GM19372 (cell line): ENCODE measurements around the gene RAD51B.
"Not testable (repeated sequence)": the region's sequence is repeated elsewhere in the genome, so short reads cannot be mapped to it uniquely, and the experiment has no call there.

ENCODE experiments used
- ATAC-seq: cut with Tn5 transposase; IDR thresholded peaks from one replicate; pipeline ENCODE4 v1.9.1; 2021; ENCODE audit warnings: mild to moderate bottlenecking, low read depth, moderate library complexity; ENCODE audit not compliant: unreplicated experiment

The RAD51B gene

GRCh38 chr14:68749487-68750475, 930.2 kb downstream of the RAD51B start:
- ATAC-seq, result no peak

- no peak for ATAC-seq
Observed at GRCh38 chr14:68752271-68753006, 932.9 kb downstream of the RAD51B start.

- ATAC-seq, result no peak
Observed at GRCh38 chr14:68753690-68754089, 934.1 kb downstream of the RAD51B start.

GRCh38 chr14:68755016-68755353, 935.4 kb downstream of the RAD51B start:
- ATAC-seq, result no peak

GRCh38 chr14:68756000-68756481, 936.5 kb downstream of the RAD51B start:
- ATAC-seq, result no peak

GRCh38 chr14:68756734-68757133, 937.2 kb downstream of the RAD51B start:
- ATAC-seq, result no peak

GRCh38 chr14:68757618-68758081, 938.1 kb downstream of the RAD51B start:
- ATAC-seq, result no peak

- ATAC-seq, result no peak
Observed at GRCh38 chr14:68758301-68758700, 938.7 kb downstream of the RAD51B start.

GRCh38 chr14:68759017-68759560, 939.5 kb downstream of the RAD51B start:
- ATAC-seq, result no peak

- no peak for ATAC-seq
Observed at GRCh38 chr14:68759937-68760336, 940.4 kb downstream of the RAD51B start.

GRCh38 chr14:68760761-68761160, 941.2 kb downstream of the RAD51B start:
- no peak for ATAC-seq

- no peak for ATAC-seq
Observed at GRCh38 chr14:68761391-68761790, 941.8 kb downstream of the RAD51B start.

- ATAC-seq, result no peak
Observed at GRCh38 chr14:68762953-68763764, 943.6 kb downstream of the RAD51B start.

- not testable (repeated sequence) for ATAC-seq
Observed at GRCh38 chr14:68763843-68764242, 944.3 kb downstream of the RAD51B start.

- ATAC-seq, result no peak
Observed at GRCh38 chr14:68766299-68767247, 947.0 kb downstream of the RAD51B start.

- ATAC-seq, result no peak
Observed at GRCh38 chr14:68767248-68767645, 947.7 kb downstream of the RAD51B start.

- no peak for ATAC-seq
Observed at GRCh38 chr14:68768316-68768715, 948.7 kb downstream of the RAD51B start.

GRCh38 chr14:68770051-68770450, 950.5 kb downstream of the RAD51B start:
- no peak for ATAC-seq
